Activated T-cell treated with anti-CD3 and anti-CD28 coated beads, Interleukin-2, amount 50 U/mL, for 72 hours (primary cell): ENCODE results near the gene PRDX1. TPM values are rescaled to one million over a fixed set of nuclear protein-coding genes. Genes with fewer than 3 reads are reported as not detected.
"Not testable (repeated sequence)": the region's sequence is repeated elsewhere in the genome, so short reads cannot be mapped to it uniquely, and the experiment has no call there.

Experiments used
- ATAC-seq, 2 donors: fragments of 150-1000 bp; cut with Tn5 transposase; replicated peaks in 1 of 2; 2 replicates each; pipeline ENCODE4 v1.10.0; 2021; ENCODE audit warnings: moderate library complexity in 2 of 2, mild to moderate bottlenecking in 1 of 2
- DNase-seq, 2 donors: peaks; one replicate each; pipeline ENCODE4 v3.0.0; 2021 to 2022; ENCODE audit warnings: mixed read lengths in 1 of 2
- H3K27ac Mint-ChIP-seq: one replicate; pipeline ENCODE4 v1.8.0; 2022; ENCODE audit warnings: mild to moderate bottlenecking, moderate library complexity, mixed read lengths
- H3K27me3 Mint-ChIP-seq: one replicate; pipeline ENCODE4 v1.8.0; 2022; ENCODE audit warnings: low read depth, mixed read lengths
- H3K36me3 Mint-ChIP-seq, 2 donors: one replicate each; pipeline ENCODE4 v1.8.0; 2022; ENCODE audit warnings: mixed read lengths in 2 of 2, mild to moderate bottlenecking in 1 of 2; ENCODE audit not compliant: insufficient read depth in 2 of 2
- H3K4me1 Mint-ChIP-seq: one replicate; pipeline ENCODE4 v1.8.0; 2022; ENCODE audit warnings: low read depth, mixed read lengths
- H3K4me3 Mint-ChIP-seq, 2 donors: one replicate each; pipeline ENCODE4 v1.8.0; 2022; ENCODE audit warnings: mild to moderate bottlenecking in 2 of 2, mixed read lengths in 2 of 2, moderate library complexity in 2 of 2
- H3K9me3 Mint-ChIP-seq, 2 donors: one replicate each; pipeline ENCODE4 v1.8.0; 2022; ENCODE audit warnings: mixed read lengths in 2 of 2
- total RNA-seq, 2 donors: library from RNA; stranded (reverse); gene quantifications; one replicate each; pipeline ENCODE4 v1.2.3, GENCODE V29; 2022

The PRDX1 gene
- total RNA-seq, 2 donors from 2014 or later: 128 to 146 TPM

DNA sequence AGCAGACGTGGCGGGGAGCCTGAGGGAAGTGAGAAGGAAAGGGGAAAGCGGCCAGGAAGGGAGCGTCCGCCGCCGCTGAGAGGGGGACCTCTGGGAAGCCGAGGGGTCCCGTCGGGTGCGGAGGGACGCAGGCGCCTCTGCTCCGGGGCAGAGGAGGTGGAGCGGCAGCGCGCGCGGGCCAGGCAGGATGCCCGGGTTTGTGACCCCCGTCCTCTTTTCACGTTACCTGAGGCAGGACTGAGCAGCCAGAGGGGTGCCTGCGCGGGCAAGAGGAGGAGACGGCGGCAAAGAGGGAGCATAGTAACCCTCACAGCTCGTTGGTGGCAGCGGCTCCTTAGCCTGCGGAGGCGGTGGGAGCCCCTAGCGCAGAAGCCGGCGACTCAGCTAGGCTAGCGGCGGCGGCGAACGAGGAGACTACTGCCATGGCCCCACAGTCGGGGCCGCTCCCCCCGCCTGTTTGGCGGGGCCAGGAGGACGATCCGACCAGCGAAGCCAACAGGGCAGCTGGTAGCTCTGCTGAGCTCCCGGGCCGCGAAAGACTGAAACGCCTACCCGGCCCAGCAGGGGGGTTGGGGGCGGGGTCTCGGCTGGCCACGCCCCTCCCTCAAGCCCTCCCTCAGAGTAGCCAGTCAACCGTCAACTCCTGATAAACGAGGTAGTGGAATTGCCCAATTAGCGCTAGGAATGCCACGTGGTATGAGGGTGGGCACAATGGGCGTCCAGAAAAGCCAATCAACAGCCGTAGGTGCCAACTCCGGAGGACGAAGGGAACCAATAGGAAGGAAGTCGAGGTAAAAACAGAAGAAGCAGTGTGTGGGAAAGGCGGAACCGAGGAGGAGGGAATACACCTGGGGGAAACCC is 30.8 kb downstream of the PRDX1 start, which contains the start of gene TESK2:
Gene TESK2, minus strand, starts transcription at position 538 of the 861 bp plus-strand sequence. CDS start 33,378 bp downstream, outside the sequence.
- ATAC-seq: peak; percentile 91 to 92
- DNase-seq: peak; percentile 96 to 97
- Mint-ChIP-seq H3K9me3 (no peaks in the 10 kb centered on the region), H3K36me3 (no peaks in the 10 kb centered on the region), H3K27ac (no peak within 1 kb of the TSS), H3K4me3 (no peak within 1 kb of the TSS), H3K4me1 (peaks cover 13% of the 10 kb centered on the region), H3K27me3 (no peaks in the 10 kb centered on the region)

DNA sequence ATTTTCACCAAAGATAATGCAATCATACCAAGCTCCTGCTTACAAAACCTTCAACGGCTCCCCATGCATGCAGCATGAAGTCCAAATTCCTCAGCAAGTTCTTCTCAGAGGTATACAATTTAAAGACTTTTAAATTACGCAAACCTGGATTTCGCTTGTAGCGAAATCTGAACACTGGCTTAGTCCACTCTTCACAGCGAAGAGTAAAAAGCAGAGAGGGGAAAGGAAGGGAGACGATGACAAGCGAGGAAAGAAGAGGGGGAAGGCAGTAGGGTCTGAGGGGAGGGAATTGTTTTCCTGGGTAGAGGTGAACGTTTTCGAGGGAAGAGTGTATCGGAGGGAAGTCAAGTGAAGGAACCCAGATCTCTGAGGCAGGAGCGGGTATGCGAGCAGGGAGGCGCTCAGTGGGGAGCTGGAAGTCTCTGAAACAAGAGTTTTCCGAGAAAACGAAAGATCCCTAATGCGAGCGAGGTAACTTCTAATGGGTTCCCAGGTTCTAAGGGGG is 31.5 kb downstream of the PRDX1 start:
- Mint-ChIP-seq H3K4me1 (peaks cover 13% of the 10 kb centered on the region), H3K9me3 (no peaks in the 10 kb centered on the region), H3K27me3 (no peaks in the 10 kb centered on the region), H3K27ac (no peak overlapping the region), H3K36me3 (no peaks in the 10 kb centered on the region), H3K4me3 (no peak overlapping the region)
- ATAC-seq: no peak
- no peak for DNase-seq

DNA sequence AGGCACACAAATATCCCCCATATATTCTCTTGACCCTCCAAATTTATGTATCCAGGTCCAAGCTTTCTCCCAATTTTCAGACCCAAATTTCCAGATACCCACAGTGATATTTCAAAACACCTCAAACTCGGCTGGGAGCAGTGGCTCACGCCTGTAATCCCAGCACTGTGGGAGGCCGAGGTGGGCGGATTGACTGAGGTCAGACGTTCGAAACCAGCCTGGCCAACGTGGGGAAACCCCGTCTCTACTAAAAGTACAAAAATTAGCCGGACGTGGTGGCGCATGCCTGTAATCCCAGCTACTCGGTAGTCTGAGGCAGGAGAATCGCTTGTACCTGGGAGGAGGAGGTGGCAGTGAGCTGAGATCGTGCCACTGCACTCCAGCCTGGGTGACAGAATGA is 32.3 kb downstream of the PRDX1 start:
- not testable (repeated sequence) for H3K4me3 Mint-ChIP-seq, ATAC-seq, H3K27me3 Mint-ChIP-seq, H3K9me3 Mint-ChIP-seq, H3K36me3 Mint-ChIP-seq
- Mint-ChIP-seq H3K4me1 (peaks cover 13% of the 10 kb centered on the region), H3K27ac (peak overlapping the region; percentile 6)
- DNase-seq: peak; percentile 57 to 60

DNA sequence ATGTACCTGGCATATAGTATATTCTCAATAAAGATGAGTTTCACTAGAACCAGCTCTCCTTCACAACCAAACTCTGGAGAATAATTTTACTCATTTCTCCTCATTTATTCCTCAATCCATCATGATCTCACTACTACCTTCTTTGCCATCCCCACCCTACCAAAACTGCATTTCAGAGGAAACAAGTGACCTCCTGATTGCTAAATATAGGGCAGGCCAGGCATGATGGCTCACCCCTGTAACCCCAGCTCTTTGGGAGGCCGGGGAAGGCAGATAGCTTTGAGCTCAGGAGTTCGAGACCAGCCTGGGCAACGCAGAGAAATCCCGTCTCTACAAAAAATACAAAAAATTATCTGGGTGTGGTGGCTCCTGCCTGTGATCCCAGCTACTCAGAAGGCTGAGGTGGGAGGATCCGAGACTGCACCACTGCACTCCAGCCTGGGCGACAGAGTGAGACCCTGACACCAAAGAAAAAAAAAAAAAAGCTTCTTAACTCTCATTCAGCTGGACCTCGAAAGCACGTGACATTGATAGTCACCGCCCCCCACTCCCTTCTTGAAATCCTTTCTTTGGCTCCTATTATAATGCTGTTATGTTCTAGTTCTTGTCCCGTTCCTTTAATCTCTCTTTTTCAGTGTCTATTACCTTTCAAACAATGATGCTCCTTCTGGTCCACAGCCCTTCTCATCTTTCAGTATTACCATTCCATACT is 32.9 kb downstream of the PRDX1 start:
- H3K36me3 Mint-ChIP-seq: no peaks in the 10 kb centered on the region
- H3K27me3 Mint-ChIP-seq: no peaks in the 10 kb centered on the region
- no peak overlapping the region for H3K4me3 Mint-ChIP-seq
- DNase-seq (no peak), ATAC-seq (no peak)
- peaks cover 13% of the 10 kb centered on the region for H3K4me1 Mint-ChIP-seq
- H3K27ac Mint-ChIP-seq: no peak overlapping the region
- H3K9me3 Mint-ChIP-seq: no peaks in the 10 kb centered on the region

DNA sequence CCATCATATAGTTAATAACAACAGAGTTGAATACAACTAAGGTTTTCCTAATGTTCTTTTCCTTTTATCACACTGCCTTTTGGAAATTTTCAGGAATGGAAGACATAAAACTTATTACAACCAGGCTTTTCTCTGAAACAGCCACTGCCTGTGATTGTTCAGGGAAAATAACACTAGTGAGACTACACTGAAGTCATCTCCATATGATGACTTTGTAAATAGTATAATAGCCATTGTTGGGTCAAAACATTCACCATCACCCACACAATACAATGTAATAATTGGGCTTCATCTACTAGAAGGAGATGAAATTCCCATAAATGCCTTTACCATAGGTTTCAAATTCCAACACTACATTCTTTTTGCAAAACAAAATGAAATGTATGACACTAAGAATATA is 35.7 kb downstream of the PRDX1 start:
- DNase-seq (no peak), ATAC-seq (no peak)
- Mint-ChIP-seq H3K27ac (no peak overlapping the region), H3K27me3 (no peaks in the 10 kb centered on the region), H3K4me3 (no peak overlapping the region), H3K36me3 (no peaks in the 10 kb centered on the region), H3K4me1 (peaks cover 6% of the 10 kb centered on the region), H3K9me3 (no peaks in the 10 kb centered on the region)

DNA sequence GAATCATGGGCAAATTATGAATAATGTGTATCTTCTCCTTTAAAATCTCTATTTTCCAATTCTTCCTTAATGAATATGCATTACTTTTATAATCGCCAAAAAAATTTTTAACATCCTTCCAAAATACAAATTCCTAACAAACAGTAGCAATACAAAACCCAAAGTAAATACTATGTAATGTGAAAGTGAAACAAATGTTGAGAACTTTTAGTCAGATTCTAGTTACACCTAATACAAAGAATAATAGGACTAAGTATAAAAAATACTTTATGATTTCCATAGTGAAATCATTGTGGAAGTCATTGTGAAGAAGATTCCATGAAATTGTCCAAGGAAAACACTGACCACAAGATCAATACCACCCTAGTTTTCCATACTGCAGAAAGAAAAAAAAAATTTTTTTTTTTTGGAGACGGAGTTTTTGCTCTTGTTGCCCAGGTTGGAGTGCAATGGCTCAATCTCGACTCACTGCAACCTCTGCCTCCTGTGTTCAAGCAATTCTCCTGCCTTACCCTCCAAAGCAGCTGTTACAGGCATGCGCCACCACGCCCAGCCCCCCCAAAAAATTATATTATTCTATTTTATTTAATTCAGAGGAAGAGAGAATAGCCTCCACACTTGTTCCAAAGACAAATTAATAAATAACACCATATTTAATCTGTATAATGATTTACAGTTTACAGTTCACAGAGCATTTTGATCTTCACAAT is 42.5 kb downstream of the PRDX1 start:
- Mint-ChIP-seq H3K9me3 (no peaks in the 10 kb centered on the region), H3K4me3 (no peak overlapping the region), H3K27ac (no peak overlapping the region), H3K36me3 (no peaks in the 10 kb centered on the region), H3K4me1 (no peaks in the 10 kb centered on the region), H3K27me3 (no peaks in the 10 kb centered on the region)
- ATAC-seq (no peak), DNase-seq (no peak)

DNA sequence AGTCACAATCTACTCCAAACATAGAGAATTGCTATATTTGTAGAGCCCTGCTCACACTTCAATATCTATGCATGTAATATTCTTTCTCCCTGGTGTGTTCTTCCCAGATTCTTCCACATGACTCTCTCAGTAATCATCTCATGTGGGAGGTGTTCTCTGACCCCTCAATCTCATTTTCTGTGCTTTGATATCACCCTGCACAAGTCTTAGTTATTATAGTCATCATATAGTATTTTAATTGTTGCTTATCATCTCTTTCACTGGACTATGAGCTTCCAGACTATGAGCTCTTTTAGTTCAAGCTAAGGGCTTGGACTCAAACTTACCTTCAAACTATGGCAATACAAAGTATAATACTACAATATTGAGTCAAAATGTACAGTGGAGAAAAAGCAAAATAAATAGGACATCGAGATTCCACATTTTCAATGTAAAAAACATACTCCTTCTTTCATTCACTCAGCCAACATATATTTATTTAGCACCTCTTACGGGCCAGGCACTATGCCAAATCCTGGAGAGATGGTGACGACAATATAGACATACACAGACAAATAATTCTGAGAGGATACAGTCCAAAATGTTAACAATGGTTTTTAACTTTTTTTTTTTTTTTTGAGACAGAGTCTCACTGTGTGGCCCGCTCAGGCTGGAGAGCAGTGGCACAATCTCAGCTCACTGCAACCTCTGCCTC is 43.4 kb downstream of the PRDX1 start:
- no peaks in the 10 kb centered on the region for H3K9me3 Mint-ChIP-seq
- no peaks in the 10 kb centered on the region for H3K4me1 Mint-ChIP-seq
- no peak overlapping the region for H3K4me3 Mint-ChIP-seq
- DNase-seq (no peak), ATAC-seq (no peak)
- H3K36me3 Mint-ChIP-seq: no peaks in the 10 kb centered on the region
- peak overlapping the region; percentile 31 for H3K27ac Mint-ChIP-seq
- no peaks in the 10 kb centered on the region for H3K27me3 Mint-ChIP-seq

DNA sequence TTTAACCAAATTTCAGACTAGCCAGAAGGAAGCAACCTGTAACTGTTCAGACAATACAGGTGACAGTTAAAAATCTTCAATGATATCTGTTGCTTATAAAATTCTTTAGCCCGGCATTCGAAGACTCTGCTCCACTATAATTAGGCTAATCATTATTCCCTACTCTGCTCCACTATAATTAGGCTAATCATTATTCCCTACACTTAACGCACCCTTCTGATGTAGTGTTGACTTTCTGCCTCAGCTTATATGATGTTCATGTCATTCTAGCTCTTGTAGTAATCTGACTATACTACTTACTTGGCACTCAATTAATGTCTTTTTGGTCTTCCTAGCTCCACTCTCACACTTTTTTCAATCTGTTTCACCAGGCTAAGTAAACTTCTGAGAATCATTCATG is 44.0 kb downstream of the PRDX1 start:
- Mint-ChIP-seq H3K9me3 (no peaks in the 10 kb centered on the region), H3K4me1 (no peaks in the 10 kb centered on the region), H3K27me3 (no peaks in the 10 kb centered on the region), H3K36me3 (no peaks in the 10 kb centered on the region), H3K4me3 (no peak overlapping the region), H3K27ac (no peak overlapping the region)
- no peak for DNase-seq
- ATAC-seq: no peak

DNA sequence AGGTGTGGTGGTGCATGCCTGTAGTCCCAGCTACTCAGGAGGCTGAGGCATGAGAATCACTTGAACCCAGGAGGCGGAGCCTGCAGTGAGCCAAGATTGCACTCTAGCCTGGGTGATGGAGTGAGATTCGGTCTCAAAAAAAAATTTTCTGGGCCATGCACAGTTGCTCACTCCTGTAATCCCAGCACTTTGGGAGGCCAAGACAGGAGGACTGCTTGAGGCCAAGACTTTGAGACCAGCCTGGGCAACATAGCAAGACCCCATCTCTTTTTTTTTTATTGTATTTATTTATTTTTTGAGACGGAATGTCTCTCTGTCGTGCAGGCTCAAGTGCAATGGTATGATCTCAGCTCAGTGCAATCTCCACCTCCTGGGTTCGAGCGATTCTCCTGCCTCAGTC is 47.5 kb downstream of the PRDX1 start:
- not testable (repeated sequence) for H3K4me1 Mint-ChIP-seq, H3K27me3 Mint-ChIP-seq, H3K9me3 Mint-ChIP-seq, DNase-seq, H3K4me3 Mint-ChIP-seq, ATAC-seq, H3K27ac Mint-ChIP-seq, H3K36me3 Mint-ChIP-seq

DNA sequence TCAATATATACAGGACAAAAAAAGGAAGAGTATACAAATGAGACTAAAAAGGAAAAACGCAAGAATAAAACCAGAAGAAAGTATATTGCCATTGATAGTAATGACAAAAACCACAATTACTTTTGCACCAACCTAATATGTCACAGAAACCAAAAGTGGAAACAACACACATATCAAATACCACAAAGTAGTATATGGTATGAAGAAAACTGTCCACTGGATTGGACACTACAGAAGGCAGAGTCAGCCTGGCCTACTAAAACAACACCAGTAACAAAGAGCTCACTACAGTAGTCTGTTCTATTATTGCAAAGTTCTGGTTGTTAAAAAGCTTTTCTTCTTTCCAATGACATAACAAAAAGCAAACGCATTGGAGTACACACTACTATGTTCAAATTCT is 48.4 kb downstream of the PRDX1 start:
- no peak overlapping the region for H3K27ac Mint-ChIP-seq
- no peaks in the 10 kb centered on the region for H3K27me3 Mint-ChIP-seq
- H3K4me1 Mint-ChIP-seq: peaks cover 6% of the 10 kb centered on the region
- no peaks in the 10 kb centered on the region for H3K36me3 Mint-ChIP-seq
- ATAC-seq (no peak), DNase-seq (no peak)
- H3K9me3 Mint-ChIP-seq: no peaks in the 10 kb centered on the region
- no peak overlapping the region for H3K4me3 Mint-ChIP-seq

DNA sequence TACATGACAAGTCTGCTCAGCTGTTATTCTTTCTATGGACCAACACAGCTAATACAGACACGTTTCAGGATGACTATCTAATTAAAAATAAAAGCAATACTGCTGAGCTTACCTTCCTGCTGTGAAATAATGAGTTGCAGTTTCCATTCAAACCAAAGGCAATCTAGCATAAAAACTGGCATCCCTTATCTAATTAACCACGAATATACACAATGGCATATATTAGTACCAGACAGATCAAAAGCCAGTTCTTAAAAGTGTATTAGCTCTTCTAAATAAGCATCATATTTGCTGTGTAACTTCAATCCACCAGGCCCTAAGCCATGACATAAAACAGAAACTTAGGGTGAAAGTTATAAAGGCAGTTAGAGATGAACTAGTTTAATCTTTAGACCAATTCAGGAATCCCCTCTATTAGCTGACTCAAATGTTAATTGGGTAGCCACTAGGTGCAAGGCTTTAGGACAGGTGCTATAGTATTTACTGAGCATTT is 51.3 kb downstream of the PRDX1 start:
- no peaks in the 10 kb centered on the region for H3K36me3 Mint-ChIP-seq
- no peak for DNase-seq
- no peak for ATAC-seq
- no peaks in the 10 kb centered on the region for H3K9me3 Mint-ChIP-seq
- H3K4me1 Mint-ChIP-seq: peaks cover 6% of the 10 kb centered on the region
- H3K27me3 Mint-ChIP-seq: no peaks in the 10 kb centered on the region
- H3K27ac Mint-ChIP-seq: no peak overlapping the region
- H3K4me3 Mint-ChIP-seq: no peak overlapping the region

DNA sequence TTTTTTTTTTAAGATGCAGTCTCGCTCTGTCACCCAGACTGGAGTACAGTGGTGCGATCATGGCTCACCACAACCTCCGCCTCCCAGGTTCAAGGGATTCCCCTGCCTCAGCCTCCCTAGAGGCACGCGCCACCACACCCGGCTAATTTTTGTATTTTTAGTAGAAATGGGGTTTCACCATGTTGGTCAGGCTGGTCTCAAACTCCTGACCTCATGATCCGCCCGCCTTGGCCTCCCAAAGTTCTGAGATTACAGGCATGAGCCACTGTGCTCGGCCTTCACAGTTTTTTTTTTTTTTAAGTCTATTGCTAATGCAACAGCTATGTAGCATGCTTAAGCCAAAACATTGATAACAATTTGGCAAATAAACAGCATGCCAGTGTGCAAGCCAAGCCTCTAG is 54.3 kb downstream of the PRDX1 start:
- H3K27me3 Mint-ChIP-seq, H3K36me3 Mint-ChIP-seq, H3K4me3 Mint-ChIP-seq, H3K4me1 Mint-ChIP-seq, DNase-seq, H3K9me3 Mint-ChIP-seq, H3K27ac Mint-ChIP-seq, ATAC-seq: not testable (repeated sequence)
